Stimulated activated effector memory CD8-positive, alpha-beta T cell treated with anti-CD3 and anti-CD28 coated beads, Interleukin-12 subunit alpha, Interleukin-12 subunit beta, amount 100 ng/mL, for 72 hours (primary cell): Measurements from ENCODE around the gene SCD.

Experiments used
- ATAC-seq: fragments of 150-1000 bp; cut with Tn5 transposase; 2 replicates; pipeline ENCODE4 v1.10.0; 2021
- DNase-seq, 2 donors: peaks; one replicate each; pipeline ENCODE4 v3.0.0; 2021 to 2022; ENCODE audit warnings: low spot score in 2 of 2
- H3K27ac Mint-ChIP-seq: one replicate; pipeline ENCODE4 v1.8.0; 2022; ENCODE audit warnings: mild to moderate bottlenecking, mixed read lengths
- H3K36me3 Mint-ChIP-seq: one replicate; pipeline ENCODE4 v1.8.0; 2022; ENCODE audit warnings: mild to moderate bottlenecking, mixed read lengths
- H3K4me1 Mint-ChIP-seq: one replicate; pipeline ENCODE4 v1.8.0; 2022; ENCODE audit warnings: mixed read lengths
- H3K4me3 Mint-ChIP-seq: one replicate; pipeline ENCODE4 v1.8.0; 2022; ENCODE audit warnings: mild to moderate bottlenecking, mixed read lengths
- H3K9me3 Mint-ChIP-seq: one replicate; pipeline ENCODE4 v1.8.0; 2022; ENCODE audit warnings: mixed read lengths

SCD gene

DNA sequence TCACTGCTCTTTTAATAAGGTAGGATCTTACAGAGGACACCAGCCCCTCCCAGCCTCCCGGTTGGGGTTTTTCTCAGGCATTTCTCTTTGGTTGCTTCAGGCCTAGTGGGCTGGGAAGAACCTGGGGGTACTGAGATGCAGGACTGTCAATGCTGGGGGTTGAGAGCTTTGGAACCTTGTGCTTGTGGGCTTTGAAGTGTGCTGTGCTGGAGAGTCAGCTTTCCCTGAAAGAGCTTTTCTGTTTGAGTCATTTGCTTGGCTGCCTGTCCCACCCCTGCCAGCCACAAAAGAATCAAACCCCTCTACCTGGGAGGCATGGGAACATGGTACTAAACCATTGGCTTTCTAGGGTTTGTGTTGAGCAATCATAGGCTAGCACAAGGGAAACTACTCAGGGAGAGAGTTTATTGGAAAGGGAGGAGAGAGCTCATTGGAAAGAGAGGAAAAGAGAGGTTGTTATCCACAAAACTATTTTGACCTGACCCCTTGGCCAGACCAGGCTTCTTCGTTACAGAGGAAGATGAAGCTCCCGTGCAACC, 1.4 kb downstream of the SCD start:
- Mint-ChIP-seq H3K9me3 (no peaks in the 10 kb centered on the region), H3K36me3 (peaks cover 72% of the 10 kb centered on the region), H3K4me1 (peaks cover 77% of the 10 kb centered on the region), H3K4me3 (peak overlapping the region; percentile 98), H3K27ac (peak overlapping the region; percentile 94)
- no peak for DNase-seq
- ATAC-seq = no peak

DNA sequence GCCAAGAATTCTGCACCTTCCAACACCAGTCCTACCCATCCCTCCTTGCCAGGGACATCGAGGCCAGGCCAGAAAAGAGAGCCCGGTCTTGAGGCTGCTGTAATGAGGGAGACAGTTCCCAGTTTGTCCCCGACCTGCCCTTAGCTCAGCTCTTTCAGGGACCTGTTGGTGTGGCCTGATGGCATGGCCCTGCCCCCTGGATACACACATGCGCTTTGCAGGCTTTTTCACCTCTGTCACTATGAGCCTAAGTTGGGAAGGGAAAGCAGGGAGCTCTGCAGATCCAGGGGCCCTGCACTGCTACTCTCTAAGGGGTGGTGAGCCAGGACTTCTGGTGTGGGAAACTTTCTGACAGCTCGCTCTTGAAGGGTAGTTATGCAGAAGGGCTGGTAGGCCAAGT, 2.1 kb downstream of the SCD start:
- Mint-ChIP-seq H3K36me3 (peaks cover 79% of the 10 kb centered on the region), H3K4me1 (peaks cover 73% of the 10 kb centered on the region), H3K27ac (no peak overlapping the region), H3K4me3 (peak overlapping the region; percentile 98), H3K9me3 (no peaks in the 10 kb centered on the region)
- DNase-seq (no peak), ATAC-seq (no peak)

DNA sequence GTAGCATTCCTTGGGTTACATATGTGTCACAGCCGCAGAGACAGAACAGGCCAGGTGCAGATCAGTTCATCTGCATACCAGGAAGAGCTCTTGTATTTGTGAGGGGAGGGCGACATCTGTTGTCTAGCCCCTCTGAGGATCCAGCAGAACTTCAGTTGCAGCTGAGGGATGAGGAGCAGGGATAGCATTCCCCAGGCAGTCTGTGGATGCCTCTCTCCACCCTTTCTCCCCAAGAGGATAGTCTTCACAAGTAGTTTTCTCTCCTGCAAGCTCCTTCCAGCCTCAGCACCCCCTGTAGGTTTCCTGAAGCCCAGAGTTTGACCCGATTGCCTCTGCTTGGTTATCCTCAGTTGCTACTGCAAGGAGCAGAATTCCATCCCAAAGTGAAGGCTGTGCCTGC, 2.6 kb downstream of the SCD start:
- H3K4me3 Mint-ChIP-seq = peak overlapping the region; percentile 98
- no peak for DNase-seq
- no peaks in the 10 kb centered on the region for H3K9me3 Mint-ChIP-seq
- peaks cover 67% of the 10 kb centered on the region for H3K4me1 Mint-ChIP-seq
- peaks cover 85% of the 10 kb centered on the region for H3K36me3 Mint-ChIP-seq
- no peak overlapping the region for H3K27ac Mint-ChIP-seq
- no peak for ATAC-seq

DNA sequence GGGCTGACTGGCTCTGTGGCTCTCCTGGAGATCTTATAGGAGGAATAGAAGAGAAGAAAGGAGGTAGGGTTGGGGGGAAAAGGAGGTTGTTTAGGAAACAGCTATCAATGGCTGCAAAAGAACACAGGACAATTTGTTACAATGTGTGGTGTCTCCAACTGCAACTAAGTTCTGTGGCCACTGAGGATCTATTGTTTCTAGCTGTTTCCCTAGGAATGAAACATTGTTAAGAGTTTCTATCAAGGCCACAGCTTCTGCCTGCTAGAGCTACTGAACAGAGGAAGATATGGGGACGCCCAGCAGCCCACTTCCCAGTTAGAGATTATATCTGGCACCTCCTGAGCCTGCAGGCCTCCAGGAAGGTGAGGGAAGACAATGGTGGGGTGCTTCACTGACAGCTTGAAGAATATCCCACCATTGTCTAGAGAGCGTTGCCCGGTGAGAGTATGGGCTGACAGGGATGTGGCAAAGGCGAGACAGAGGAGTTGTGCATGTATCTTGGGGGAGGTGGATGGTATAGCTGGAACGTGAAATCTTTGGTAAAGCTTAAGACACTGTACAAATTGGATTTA, 4.0 kb downstream of the SCD start:
- H3K36me3 Mint-ChIP-seq = peaks cover 97% of the 10 kb centered on the region
- ATAC-seq (no peak), DNase-seq (no peak)
- H3K4me1 Mint-ChIP-seq = peaks cover 69% of the 10 kb centered on the region
- peak overlapping the region; percentile 36 for H3K27ac Mint-ChIP-seq
- H3K9me3 Mint-ChIP-seq = no peaks in the 10 kb centered on the region
- peak overlapping the region; percentile 98 for H3K4me3 Mint-ChIP-seq

DNA sequence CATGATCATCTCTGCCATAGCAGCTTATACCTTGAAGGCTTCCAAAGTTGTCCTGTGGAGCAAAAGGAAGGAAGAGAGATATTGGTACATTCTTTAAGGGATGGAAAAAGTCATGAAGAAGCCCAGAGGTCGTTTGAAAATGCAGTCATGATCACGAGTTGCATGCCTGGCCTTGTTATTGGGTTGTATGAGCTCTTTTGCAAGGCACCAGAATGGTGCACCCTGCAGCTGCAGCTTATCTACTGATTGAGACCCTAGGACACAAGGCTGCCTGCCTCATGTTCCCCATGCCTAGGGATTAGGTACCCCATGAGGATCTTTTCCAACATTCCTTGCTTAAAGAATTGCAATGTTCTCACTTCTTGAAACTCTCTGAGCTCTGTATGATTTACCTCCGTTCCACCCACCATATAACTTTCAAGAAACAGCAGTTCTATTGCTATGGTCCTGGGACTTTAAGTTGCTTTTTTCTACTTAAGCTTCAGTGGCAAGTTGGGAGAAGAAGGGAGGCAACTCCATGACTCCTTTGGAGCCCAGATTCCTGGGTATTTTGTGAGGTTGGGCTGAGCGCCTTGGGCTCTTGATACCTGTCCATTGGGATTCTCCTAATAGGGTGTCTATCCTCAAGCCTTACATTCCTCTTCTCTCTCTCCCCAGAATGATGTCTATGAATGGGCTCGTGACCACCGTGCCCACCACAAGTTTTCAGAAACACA, 6.9 kb downstream of the SCD start:
- Mint-ChIP-seq H3K4me1 (peaks cover 61% of the 10 kb centered on the region), H3K9me3 (no peaks in the 10 kb centered on the region), H3K27ac (no peak overlapping the region), H3K4me3 (no peak overlapping the region), H3K36me3 (peaks cover 100% of the 10 kb centered on the region)
- ATAC-seq = no peak
- no peak for DNase-seq

DNA sequence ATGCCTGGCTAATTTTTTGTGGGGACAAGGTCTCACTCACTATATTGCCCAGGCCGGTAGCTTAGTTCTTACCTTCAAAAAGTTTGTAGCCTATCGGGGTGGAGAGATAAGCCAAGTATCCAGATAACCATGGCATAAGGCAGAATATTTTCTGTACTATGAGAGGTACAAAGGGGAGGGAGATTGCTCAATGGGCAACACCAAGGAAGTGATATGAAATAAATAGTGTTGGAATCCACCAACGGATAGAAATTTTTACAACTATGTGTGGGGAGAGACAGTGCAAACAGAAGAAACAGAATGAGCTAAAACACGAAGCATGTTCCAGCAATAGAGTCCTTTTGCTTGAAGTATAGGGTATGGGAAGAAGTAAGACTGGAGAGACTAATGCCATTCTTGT, 8.1 kb downstream of the SCD start:
- Mint-ChIP-seq H3K36me3 (peaks cover 100% of the 10 kb centered on the region), H3K9me3 (no peaks in the 10 kb centered on the region), H3K27ac (no peak overlapping the region), H3K4me1 (peaks cover 56% of the 10 kb centered on the region), H3K4me3 (no peak overlapping the region)
- DNase-seq = no peak
- ATAC-seq = no peak

DNA sequence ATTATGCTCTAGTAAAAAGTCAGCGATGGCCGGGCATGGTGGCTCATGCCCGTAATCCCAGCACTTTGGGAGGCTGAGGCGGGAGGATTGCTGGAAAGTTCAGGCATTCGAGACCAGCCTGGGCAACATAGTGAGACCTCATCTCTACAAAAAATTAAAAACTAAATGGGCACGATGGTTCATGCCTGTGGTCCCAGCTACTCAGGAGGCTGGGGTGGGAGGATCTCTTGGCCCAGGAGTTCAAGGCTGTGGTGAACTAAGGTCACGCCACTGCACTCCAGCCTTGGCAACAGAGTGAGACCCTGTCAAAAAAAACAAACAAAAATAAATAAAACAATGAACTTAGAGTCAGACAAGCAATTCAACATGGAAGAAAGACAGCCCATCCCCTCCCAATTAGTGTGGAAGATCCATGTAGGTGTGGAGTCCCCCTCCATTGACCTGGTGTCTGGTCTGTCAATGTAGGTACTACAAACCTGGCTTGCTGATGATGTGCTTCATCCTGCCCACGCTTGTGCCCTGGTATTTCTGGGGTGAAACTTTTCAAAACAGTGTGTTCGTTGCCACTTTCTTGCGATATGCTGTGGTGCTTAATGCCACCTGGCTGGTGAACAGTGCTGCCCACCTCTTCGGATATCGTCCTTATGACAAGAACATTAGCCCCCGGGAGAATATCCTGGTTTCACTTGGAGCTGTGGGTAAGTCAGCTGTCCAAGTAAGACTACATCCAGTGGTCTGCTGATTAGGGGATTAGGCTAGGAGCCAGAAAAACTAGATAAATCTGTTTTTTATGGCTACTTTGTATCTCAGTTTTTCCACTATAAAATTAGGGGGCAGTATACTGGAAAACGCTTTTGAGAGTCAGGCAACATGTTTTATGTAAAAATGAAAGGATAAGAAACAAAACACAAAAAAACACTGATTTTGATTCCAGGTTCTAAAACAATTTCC, 9.3 kb downstream of the SCD start:
- Mint-ChIP-seq H3K27ac (peak overlapping the region; percentile 2), H3K4me1 (peaks cover 43% of the 10 kb centered on the region), H3K4me3 (no peak overlapping the region), H3K36me3 (peaks cover 100% of the 10 kb centered on the region), H3K9me3 (no peaks in the 10 kb centered on the region)
- ATAC-seq = no peak
- no peak for DNase-seq

DNA sequence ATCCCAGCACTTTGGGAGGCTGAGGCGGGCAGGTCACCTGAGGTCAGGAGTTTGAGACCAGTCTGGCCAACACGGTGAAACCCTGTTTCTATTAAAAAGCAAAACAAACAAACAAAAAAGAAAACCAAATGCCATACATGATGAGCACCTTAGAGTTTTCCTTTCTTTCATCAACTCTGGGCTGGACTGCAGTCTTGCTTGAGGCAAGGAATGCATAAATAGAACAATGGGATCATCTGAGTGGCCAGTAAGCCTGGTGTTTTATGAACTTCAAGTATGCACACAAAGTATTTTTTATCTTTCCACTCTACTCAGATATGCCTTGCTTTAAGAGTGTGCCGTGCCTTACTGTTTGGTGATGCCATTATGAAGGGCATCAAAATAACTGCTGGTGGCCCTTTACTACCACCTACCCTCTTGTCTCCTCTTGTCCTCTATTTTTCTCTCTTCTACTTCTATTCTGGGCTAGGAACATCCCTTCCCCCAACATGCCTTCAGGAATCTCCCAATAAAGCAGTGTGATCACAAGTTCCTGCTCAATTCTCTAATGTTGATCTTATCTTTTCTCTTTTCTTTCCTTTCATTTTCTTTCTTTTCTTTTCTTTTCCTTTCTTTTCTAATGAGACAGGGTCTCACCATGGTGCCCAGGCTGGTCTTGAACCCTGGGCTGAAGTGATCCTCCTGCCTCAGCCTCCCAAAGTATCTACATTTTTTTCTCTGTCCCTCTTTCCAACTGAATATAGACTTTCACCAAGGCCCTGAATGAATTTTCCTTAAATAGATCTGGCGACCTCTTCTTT, 10.2 kb downstream of the SCD start:
- Mint-ChIP-seq H3K27ac (peak overlapping the region; percentile 0), H3K4me3 (no peak overlapping the region), H3K9me3 (no peaks in the 10 kb centered on the region), H3K36me3 (peaks cover 100% of the 10 kb centered on the region), H3K4me1 (peaks cover 38% of the 10 kb centered on the region)
- DNase-seq (no peak), ATAC-seq (no peak)

DNA sequence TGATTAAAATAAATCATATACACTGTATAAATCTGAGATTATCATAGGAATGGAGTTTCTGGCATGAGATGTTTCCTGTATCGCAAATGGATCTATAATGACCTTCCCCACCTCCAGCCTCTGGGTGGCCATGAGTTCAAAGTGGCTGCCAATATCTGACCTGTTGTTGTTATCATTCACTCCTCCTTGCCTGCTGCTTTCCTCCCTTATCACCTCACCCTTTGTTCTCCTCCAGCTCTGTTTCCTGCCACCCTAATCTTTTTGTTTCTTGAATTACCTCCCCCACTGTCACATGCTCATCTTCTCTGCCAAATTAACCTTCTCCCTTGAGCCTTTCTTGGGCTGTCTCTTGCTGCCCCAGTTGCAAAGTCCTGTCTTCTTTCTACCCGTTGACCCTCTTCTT, 12.0 kb downstream of the SCD start:
- peaks cover 100% of the 10 kb centered on the region for H3K36me3 Mint-ChIP-seq
- peaks cover 45% of the 10 kb centered on the region for H3K4me1 Mint-ChIP-seq

DNA sequence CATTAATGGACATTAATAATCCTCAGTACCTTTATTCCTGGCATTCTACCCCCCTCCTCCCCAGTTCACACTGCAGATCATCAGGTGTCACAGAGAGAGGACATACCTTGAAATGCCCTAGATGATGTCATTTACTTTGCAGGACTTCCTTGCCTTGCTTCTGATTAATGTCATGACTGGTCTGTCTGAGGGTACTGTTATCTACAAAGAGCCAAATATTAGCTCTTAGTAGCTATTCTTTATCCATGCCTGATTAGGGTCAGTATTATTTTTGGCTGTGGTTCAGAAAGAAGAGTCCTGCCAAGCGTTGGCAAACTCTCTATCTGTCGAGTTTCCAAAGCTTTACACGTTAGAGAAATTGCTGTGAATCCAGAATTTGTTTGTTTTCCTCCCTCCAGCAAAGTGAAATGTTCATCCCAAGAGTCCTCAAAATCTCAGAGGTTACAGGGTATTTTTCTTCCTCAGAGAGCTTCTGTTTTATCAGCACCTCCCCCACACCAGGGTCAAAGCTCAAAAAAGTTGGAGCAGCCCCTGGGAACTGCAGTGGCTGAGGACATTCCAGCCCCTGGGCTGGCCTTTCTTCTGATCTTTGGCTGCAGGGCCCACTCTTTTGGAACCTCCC, 12.6 kb downstream of the SCD start:
- H3K27ac Mint-ChIP-seq = no peak overlapping the region
- H3K4me1 Mint-ChIP-seq = peaks cover 45% of the 10 kb centered on the region
- no peak for ATAC-seq

More for the DNA sequence above, 12.0 kb downstream of the SCD start:
- ATAC-seq = no peak
- no peak for DNase-seq
- no peak overlapping the region for H3K27ac Mint-ChIP-seq
- no peaks in the 10 kb centered on the region for H3K9me3 Mint-ChIP-seq
- H3K4me3 Mint-ChIP-seq = no peak overlapping the region

DNA sequence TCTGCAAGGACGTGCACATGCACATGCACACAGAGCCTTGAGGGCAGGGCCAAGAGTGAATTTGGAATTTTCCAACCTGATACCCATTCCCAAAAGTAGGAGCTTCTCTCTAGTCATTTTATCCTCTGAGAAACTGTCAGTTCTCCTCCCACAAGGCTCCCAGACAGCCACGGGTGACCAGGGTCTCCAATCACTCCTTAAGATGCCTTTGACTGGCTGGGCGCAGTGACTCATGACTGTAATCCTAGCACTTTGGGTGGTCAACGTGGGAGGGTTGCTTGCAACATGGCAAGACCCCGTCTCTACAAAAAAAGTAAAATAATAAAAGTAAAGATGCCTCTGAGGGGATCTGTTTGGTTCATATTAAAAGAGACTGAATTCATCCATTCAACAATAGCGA, 13.2 kb downstream of the SCD start:
- H3K4me3 Mint-ChIP-seq = no peak overlapping the region
- DNase-seq = no peak
- peaks cover 41% of the 10 kb centered on the region for H3K4me1 Mint-ChIP-seq
- no peak overlapping the region for H3K27ac Mint-ChIP-seq
- no peak for ATAC-seq
- H3K36me3 Mint-ChIP-seq = peaks cover 98% of the 10 kb centered on the region
- no peaks in the 10 kb centered on the region for H3K9me3 Mint-ChIP-seq

More for the DNA sequence above, 12.6 kb downstream of the SCD start:
- H3K4me3 Mint-ChIP-seq = no peak overlapping the region
- peaks cover 100% of the 10 kb centered on the region for H3K36me3 Mint-ChIP-seq
- DNase-seq = no peak
- H3K9me3 Mint-ChIP-seq = no peaks in the 10 kb centered on the region

DNA sequence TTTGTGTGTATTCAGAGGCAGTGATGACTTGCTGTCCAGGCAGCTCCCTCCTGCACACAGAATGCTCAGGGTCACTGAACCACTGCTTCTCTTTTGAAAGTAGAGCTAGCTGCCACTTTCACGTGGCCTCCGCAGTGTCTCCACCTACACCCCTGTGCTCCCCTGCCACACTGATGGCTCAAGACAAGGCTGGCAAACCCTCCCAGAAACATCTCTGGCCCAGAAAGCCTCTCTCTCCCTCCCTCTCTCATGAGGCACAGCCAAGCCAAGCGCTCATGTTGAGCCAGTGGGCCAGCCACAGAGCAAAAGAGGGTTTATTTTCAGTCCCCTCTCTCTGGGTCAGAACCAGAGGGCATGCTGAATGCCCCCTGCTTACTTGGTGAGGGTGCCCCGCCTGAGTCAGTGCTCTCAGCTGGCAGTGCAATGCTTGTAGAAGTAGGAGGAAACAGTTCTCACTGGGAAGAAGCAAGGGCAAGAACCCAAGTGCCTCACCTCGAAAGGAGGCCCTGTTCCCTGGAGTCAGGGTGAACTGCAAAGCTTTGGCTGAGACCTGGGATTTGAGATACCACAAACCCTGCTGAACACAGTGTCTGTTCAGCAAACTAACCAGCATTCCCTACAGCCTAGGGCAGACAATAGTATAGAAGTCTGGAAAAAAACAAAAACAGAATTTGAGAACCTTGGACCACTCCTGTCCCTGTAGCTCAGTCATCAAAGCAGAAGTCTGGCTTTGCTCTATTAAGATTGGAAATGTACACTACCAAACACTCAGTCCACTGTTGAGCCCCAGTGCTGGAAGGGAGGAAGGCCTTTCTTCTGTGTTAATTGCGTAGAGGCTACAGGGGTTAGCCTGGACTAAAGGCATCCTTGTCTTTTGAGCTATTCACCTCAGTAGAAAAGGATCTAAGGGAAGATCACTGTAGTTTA, 15.8 kb downstream of the SCD start:
- DNase-seq (no peak), ATAC-seq (no peak)
- Mint-ChIP-seq H3K4me3 (no peak overlapping the region), H3K27ac (peak overlapping the region; percentile 35), H3K4me1 (peaks cover 32% of the 10 kb centered on the region), H3K36me3 (peaks cover 72% of the 10 kb centered on the region), H3K9me3 (no peaks in the 10 kb centered on the region)

DNA sequence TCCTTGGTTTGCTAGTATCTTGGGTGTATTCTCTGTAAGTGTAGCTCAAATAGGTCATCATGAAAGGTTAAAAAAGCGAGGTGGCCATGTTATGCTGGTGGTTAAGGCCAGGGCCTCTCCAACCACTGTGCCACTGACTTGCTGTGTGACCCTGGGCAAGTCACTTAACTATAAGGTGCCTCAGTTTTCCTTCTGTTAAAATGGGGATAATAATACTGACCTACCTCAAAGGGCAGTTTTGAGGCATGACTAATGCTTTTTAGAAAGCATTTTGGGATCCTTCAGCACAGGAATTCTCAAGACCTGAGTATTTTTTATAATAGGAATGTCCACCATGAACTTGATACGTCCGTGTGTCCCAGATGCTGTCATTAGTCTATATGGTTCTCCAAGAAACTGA, 17.1 kb downstream of the SCD start:
- DNase-seq = no peak
- Mint-ChIP-seq H3K36me3 (peaks cover 59% of the 10 kb centered on the region), H3K9me3 (no peaks in the 10 kb centered on the region), H3K4me3 (no peak overlapping the region), H3K27ac (no peak overlapping the region), H3K4me1 (peaks cover 28% of the 10 kb centered on the region)
- ATAC-seq = no peak
